Neuronal stem cell (in vitro differentiated cells): ENCODE results near the gene ATP9B.

Source experiments
- DNase-seq: peaks from one replicate; pipeline ENCODE4 v3.0.0-alpha.2; 2013; ENCODE audit warnings: low spot score
- H2AFZ ChIP-seq: one replicate; pipeline ENCODE4 v1.6.1; 2013; ENCODE audit warnings: mild to moderate bottlenecking, low read length, inconsistent platforms
- H2AK5ac ChIP-seq: 2 replicates; pipeline ENCODE4 v1.6.1; 2013; ENCODE audit warnings: low read depth, mild to moderate bottlenecking, inconsistent platforms, low read length, moderate library complexity, mixed read lengths
- H2BK120ac ChIP-seq: 2 replicates; pipeline ENCODE4 v1.6.1; 2013; ENCODE audit warnings: low read depth, mild to moderate bottlenecking, inconsistent platforms, low read length, moderate library complexity, mixed read lengths
- H2BK12ac ChIP-seq: one replicate; pipeline ENCODE4 v1.6.1; 2013; ENCODE audit warnings: low read length, inconsistent platforms
- H2BK15ac ChIP-seq: 2 replicates; pipeline ENCODE4 v1.6.1; 2013; ENCODE audit warnings: mild to moderate bottlenecking, low read length, inconsistent platforms, mixed read lengths
- H2BK5ac ChIP-seq: one replicate; pipeline ENCODE4 v1.6.1; 2013; ENCODE audit warnings: inconsistent platforms, mild to moderate bottlenecking, low read length, moderate library complexity
- H3K14ac ChIP-seq: one replicate; pipeline ENCODE4 v1.6.1; 2013; ENCODE audit warnings: low read length, inconsistent platforms
- H3K18ac ChIP-seq: 2 replicates; pipeline ENCODE4 v1.6.1; 2013; ENCODE audit warnings: low read length, inconsistent platforms
- H3K23ac ChIP-seq: 2 replicates; pipeline ENCODE4 v1.6.1; 2013; ENCODE audit warnings: low read depth, mild to moderate bottlenecking, mixed read lengths, low read length, inconsistent platforms; ENCODE audit not compliant: poor library complexity
- H3K27ac ChIP-seq: replicated peaks from 3 replicates; pipeline ENCODE4 v1.5.1; 2013; ENCODE audit warnings: low read length, inconsistent platforms
- H3K27me3 ChIP-seq, 3 experiments: 2 replicates each; pipeline ENCODE4 v1.6.1; 2013; ENCODE audit warnings: low read length in 3 of 3, mild to moderate bottlenecking in 2 of 3, inconsistent platforms in 1 of 3, low read depth in 1 of 3, mixed read lengths in 1 of 3, moderate library complexity in 1 of 3; ENCODE audit not compliant: control insufficient read depth in 3 of 3, insufficient read depth in 3 of 3
- H3K36me3 ChIP-seq, 2 donors: replicated peaks in 1 of 2; 2 replicates each; pipeline ENCODE4 v1.6.1; 2013; ENCODE audit warnings: low read length in 2 of 2; ENCODE audit not compliant: control insufficient read depth in 2 of 2, insufficient read depth in 2 of 2
- H3K4ac ChIP-seq: 2 replicates; pipeline ENCODE4 v1.6.1; 2013; ENCODE audit warnings: inconsistent platforms, mild to moderate bottlenecking, low read length, moderate library complexity
- H3K4me1 ChIP-seq, 2 donors: 1 replicate in 1 of 2; 2 replicates in 1 of 2; pipeline ENCODE4 v1.6.1; 2013; ENCODE audit warnings: low read length in 2 of 2, low read depth in 1 of 2; ENCODE audit not compliant: control insufficient read depth in 2 of 2, insufficient read depth in 1 of 2
- H3K4me2 ChIP-seq: one replicate; pipeline ENCODE4 v1.6.1; 2013; ENCODE audit warnings: mild to moderate bottlenecking, low read length, inconsistent platforms; ENCODE audit not compliant: insufficient read depth, poor library complexity, severe bottlenecking
- H3K4me3 ChIP-seq, 2 donors: 2 replicates each; pipeline ENCODE4 v1.5.1; 2013; ENCODE audit warnings: low read length in 2 of 2, mild to moderate bottlenecking in 2 of 2, inconsistent platforms in 1 of 2, moderate library complexity in 1 of 2
- H3K79me1 ChIP-seq: one replicate; pipeline ENCODE4 v1.6.1; 2013; ENCODE audit warnings: low read depth, mild to moderate bottlenecking, inconsistent platforms, low read length, moderate library complexity
- H3K9ac ChIP-seq: one replicate; pipeline ENCODE4 v1.6.1; 2013; ENCODE audit warnings: mild to moderate bottlenecking, low read depth, low read length, inconsistent platforms; ENCODE audit not compliant: poor library complexity
- H3K9me3 ChIP-seq, 2 donors: replicated peaks in 1 of 2; 2 replicates each; pipeline versions ENCODE3 to v1.6.1; 2013; ENCODE audit warnings: low read length in 2 of 2, mild to moderate bottlenecking in 2 of 2, inconsistent platforms in 1 of 2, low read depth in 1 of 2, mixed read lengths in 1 of 2, moderate library complexity in 1 of 2; ENCODE audit not compliant: control insufficient read depth in 2 of 2, insufficient read depth in 1 of 2
- H4K8ac ChIP-seq: one replicate; pipeline ENCODE4 v1.6.1; 2013; ENCODE audit warnings: low read depth, mild to moderate bottlenecking, inconsistent platforms, low read length, moderate library complexity
- H4K91ac ChIP-seq: one replicate; pipeline ENCODE4 v1.6.1; 2013; ENCODE audit warnings: low read length, low read depth, mild to moderate bottlenecking, inconsistent platforms; ENCODE audit not compliant: poor library complexity
- WGBS, 2 donors: extraction: QIAGEN DNeasy Blood & Tissue Kit; methylation state at CpG; one replicate each; pipeline ENCODE4 v1.1.7; 2013; ENCODE audit warnings: missing lambda C conversion rate in 2 of 2, mixed read lengths in 1 of 2; ENCODE audit not compliant: insufficient read length in 2 of 2, insufficient replicate concordance in 1 of 2; ENCODE audit errors: extremely low coverage in 2 of 2; 5-methylcytosine and 5-hydroxymethylcytosine counted together

ATP9B gene

DNA sequence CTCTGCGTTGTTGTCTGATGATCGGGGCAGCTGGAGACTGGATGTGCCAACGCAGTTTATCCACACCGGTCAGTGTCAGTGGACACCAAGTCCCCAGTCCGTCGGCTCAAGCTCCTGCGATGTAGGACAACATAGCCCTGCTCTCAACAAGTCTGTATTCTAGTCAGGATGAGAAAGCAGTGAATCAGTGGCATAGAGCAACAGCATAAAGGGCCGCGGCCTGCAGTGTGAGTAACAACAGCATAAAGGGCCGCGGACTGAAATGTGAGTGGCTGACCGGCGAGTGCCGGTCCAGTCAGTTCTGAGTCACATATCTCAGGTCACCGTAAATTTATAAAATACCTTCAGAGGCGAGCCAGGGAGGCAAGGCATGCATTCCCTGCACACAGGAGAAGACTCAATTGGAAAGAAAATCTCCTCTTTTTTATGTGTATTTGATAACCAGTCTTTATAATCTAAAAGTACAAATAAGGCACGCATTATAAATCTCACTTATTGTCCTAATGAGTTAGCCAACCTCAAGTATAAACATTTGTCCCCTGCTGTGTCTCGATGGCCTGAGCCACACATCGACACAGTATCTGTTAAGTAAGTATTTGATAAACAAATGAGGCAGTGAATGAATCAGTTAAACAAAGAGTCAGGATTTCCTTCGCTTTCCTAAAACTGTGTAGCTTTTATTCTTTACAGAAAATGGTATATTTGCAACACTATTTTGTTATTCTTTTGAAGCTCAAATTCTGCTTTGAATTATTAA, 292.8 kb downstream of the ATP9B start:
- Histone ChIP-seq H3K27ac (no peak overlapping the region), H4K8ac (no peak overlapping the region), H2BK5ac (no peak overlapping the region), H3K79me1 (no peaks in the 10 kb centered on the region), H3K27me3 (no peaks in the 10 kb centered on the region), H4K91ac (no peak overlapping the region), H2AFZ (no peak overlapping the region), H3K14ac (no peak overlapping the region), H2BK120ac (no peak overlapping the region), H3K9me3 (peaks cover 2 to 11% of the 10 kb centered on the region in 2 donors), H2AK5ac (no peak overlapping the region), H3K18ac (no peak overlapping the region), H3K23ac (no peak overlapping the region), H3K4me2 (no peak overlapping the region), H3K4me1 (no peaks in the 10 kb centered on the region), H2BK15ac (no peak overlapping the region), H3K36me3 (peaks cover 17 to 68% of the 10 kb centered on the region in 2 donors), H3K9ac (no peak overlapping the region), H3K4ac (no peak overlapping the region), H3K4me3 (peak overlapping the region in 1 of 2 donors; percentile 68), H2BK12ac (no peak overlapping the region)
- DNase-seq: no peak
- no CpG with 5 or more reads among the region's 20 CpGs for WGBS, 2 donors

GRCh38 chr18:79365701-79366100, 296.5 kb downstream of the ATP9B start:
- H2BK15ac ChIP-seq: no peak overlapping the region
- no peak overlapping the region for H2AK5ac ChIP-seq
- H4K91ac ChIP-seq: peak overlapping the region; percentile 64
- H3K23ac ChIP-seq: peak overlapping the region; percentile 66
- H3K18ac ChIP-seq: no peak overlapping the region
- no peak overlapping the region for H3K27ac ChIP-seq
- H3K14ac ChIP-seq: no peak overlapping the region
- no peak overlapping the region for H2BK5ac ChIP-seq
- DNase-seq: no peak
- H3K9ac ChIP-seq: no peak overlapping the region
- no peak overlapping the region for H3K4me3 ChIP-seq
- no peak overlapping the region for H3K4me2 ChIP-seq
- no peak overlapping the region for H2BK12ac ChIP-seq
- peak overlapping the region; percentile 78 for H4K8ac ChIP-seq
- H3K27me3 ChIP-seq: no peaks in the 10 kb centered on the region
- H3K4me1 ChIP-seq: no peaks in the 10 kb centered on the region
- no peak overlapping the region for H2AFZ ChIP-seq
- H3K9me3 ChIP-seq: peaks cover 2 to 10% of the 10 kb centered on the region in 2 donors
- H3K4ac ChIP-seq: no peak overlapping the region
- no peak overlapping the region for H2BK120ac ChIP-seq
- no peaks in the 10 kb centered on the region for H3K79me1 ChIP-seq
- WGBS, 2 donors: no CpG with 5 or more reads among the region's 13 CpGs
- H3K36me3 ChIP-seq: peaks cover 18 to 49% of the 10 kb centered on the region in 2 donors

DNA sequence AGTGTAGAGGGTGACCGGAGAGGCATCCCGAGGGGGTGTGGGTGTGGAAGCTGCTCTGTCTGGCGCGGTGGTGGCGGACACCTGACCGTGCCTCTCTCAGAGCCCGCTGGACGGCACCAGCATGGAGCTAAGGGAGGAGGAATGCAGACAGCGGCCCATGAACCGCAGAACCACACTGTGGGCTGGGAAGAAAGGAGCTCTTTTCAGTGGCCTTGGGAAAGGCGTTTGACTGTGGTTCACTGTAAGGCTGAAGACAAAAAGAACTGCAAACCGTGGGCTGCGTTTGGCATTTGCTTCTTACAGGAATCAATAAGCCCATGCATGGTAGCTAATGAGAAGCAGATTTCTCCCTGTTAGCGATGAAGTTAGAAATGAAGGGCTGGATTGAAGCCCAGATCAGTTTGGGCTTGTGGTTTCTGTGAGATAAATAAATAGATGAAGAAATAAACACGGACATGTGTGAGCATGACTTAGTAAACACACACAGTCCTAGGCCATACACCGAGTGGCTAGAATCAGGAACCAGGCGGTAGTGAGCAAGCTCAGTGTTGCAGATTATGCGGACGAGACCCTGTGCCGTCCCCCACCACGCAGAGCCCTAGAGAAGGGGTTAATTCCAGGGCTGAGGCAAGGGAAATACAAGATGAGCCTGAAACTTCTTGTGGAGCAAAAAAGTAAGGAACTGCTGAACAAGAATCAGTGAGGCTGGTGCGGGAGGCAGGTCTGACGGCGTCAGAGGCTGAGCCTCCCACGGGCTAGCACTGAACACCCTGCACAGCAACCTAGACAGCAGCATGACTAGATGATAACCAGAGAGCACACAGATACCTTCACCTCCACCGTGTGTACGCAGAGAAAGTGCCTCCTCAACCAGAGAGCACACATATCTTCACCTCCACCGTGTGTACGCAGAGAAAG, 297.2 kb downstream of the ATP9B start:
- no peak overlapping the region for H2BK5ac ChIP-seq
- H3K9me3 ChIP-seq: peaks cover 2 to 6% of the 10 kb centered on the region in 2 donors
- H2BK120ac ChIP-seq: no peak overlapping the region
- no peak overlapping the region for H3K4me2 ChIP-seq
- no peak for DNase-seq
- H3K14ac ChIP-seq: no peak overlapping the region
- no peak overlapping the region for H2AK5ac ChIP-seq
- H2BK12ac ChIP-seq: no peak overlapping the region
- no peaks in the 10 kb centered on the region for H3K27me3 ChIP-seq
- no peaks in the 10 kb centered on the region for H3K79me1 ChIP-seq
- no peak overlapping the region for H3K9ac ChIP-seq
- no peaks in the 10 kb centered on the region for H3K4me1 ChIP-seq
- no peak overlapping the region for H3K18ac ChIP-seq
- peak overlapping the region; percentile 66 for H3K23ac ChIP-seq
- H4K91ac ChIP-seq: no peak overlapping the region
- no peak overlapping the region for H2BK15ac ChIP-seq
- WGBS, 2 donors: no CpG with 5 or more reads among the region's 29 CpGs
- H3K27ac ChIP-seq: no peak overlapping the region
- no peak overlapping the region for H2AFZ ChIP-seq
- H3K4ac ChIP-seq: no peak overlapping the region
- no peak overlapping the region for H3K4me3 ChIP-seq
- no peak overlapping the region for H4K8ac ChIP-seq
- H3K36me3 ChIP-seq: peaks cover 18 to 41% of the 10 kb centered on the region in 2 donors

DNA sequence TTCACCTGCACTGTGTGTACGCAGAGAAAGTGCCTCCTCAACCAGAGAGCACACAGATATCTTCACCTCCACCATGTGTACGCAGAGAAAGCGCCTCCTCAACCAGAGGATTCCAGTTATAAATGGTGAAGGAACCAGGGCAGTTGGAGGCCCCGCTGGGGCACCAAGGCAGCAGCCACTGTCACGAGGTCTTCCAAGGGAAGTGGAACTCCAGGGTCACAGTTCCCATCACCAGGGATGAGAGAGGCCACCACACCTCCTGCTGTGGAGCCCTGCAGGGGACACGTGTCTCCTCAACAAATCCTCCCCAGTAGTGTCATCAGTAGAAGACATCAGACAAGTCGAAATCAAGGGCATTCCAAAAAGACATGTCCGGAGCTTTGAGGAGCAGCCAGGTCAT, 298.3 kb downstream of the ATP9B start:
- H2AK5ac ChIP-seq: no peak overlapping the region
- no CpG with 5 or more reads among the region's 8 CpGs for WGBS, 2 donors
- H3K36me3 ChIP-seq: peaks cover 13 to 34% of the 10 kb centered on the region in 2 donors
- H4K91ac ChIP-seq: no peak overlapping the region
- no peaks in the 10 kb centered on the region for H3K27me3 ChIP-seq
- H3K27ac ChIP-seq: no peak overlapping the region
- no peak overlapping the region for H3K4me2 ChIP-seq
- H2BK12ac ChIP-seq: no peak overlapping the region
- DNase-seq: no peak
- H3K9ac ChIP-seq: no peak overlapping the region
- H3K14ac ChIP-seq: no peak overlapping the region
- no peak overlapping the region for H2BK5ac ChIP-seq
- H3K18ac ChIP-seq: no peak overlapping the region
- no peak overlapping the region for H2AFZ ChIP-seq
- H2BK15ac ChIP-seq: no peak overlapping the region
- H4K8ac ChIP-seq: no peak overlapping the region
- no peak overlapping the region for H3K4me3 ChIP-seq
- no peaks in the 10 kb centered on the region for H3K4me1 ChIP-seq
- H3K23ac ChIP-seq: no peak overlapping the region
- H3K9me3 ChIP-seq: peaks cover 2 to 6% of the 10 kb centered on the region in 2 donors
- H2BK120ac ChIP-seq: no peak overlapping the region
- H3K4ac ChIP-seq: no peak overlapping the region
- H3K79me1 ChIP-seq: no peaks in the 10 kb centered on the region
